Panc1 (cell line): ENCODE measurements around the gene TPRA1. TPM values are rescaled to one million over a fixed set of nuclear protein-coding genes. Genes with fewer than 3 reads are reported as not detected.
"Not testable (repeated sequence)": the region's sequence is repeated elsewhere in the genome, so short reads cannot be mapped to it uniquely, and the experiment has no call there.

Source experiments
- ATAC-seq: fragments of 200-7000 bp; cut with Tn5 transposase; 2 replicates; pipeline ENCODE4 v1.9.1; 2020; ENCODE audit warnings: mild to moderate bottlenecking, moderate library complexity
- BruUV-seq: library from RNA; stranded (reverse); fragments of 400-500 nt; replicated peaks from 2 replicates; lab custom pipeline; 2021; lab: Mats Ljungman, UMichigan
- CTCF ChIA-PET: fragments of 300-600 bp; sonication (Branson Sonifier 250); formaldehyde crosslinking; loops from one replicate; lab custom pipeline; 2022; ENCODE audit warnings: antibody characterized with exemption; lab: Charles Lee
- POLR2A ChIA-PET: fragments of 300-600 bp; sonication (Branson Sonifier 250); formaldehyde crosslinking; loops from one replicate; lab custom pipeline; 2022; ENCODE audit warnings: antibody characterized with exemption; lab: Charles Lee
- DNase-seq: peaks from one replicate; pipeline ENCODE4 v3.0.0-alpha.2; 2010; ENCODE audit warnings: low read depth, low spot score
- H3K27ac ChIP-seq: 2 replicates; pipeline ENCODE4 v1.5.1; 2011; ENCODE audit warnings: mild to moderate bottlenecking, low read length, inconsistent platforms
- H3K27me3 ChIP-seq: fragments of 200-500 bp; sonication (Bioruptor generic); 2 replicates; pipeline ENCODE4 v1.6.0; 2014; ENCODE audit warnings: low read length, inconsistent platforms; ENCODE audit not compliant: control insufficient read depth, insufficient read depth
- H3K36me3 ChIP-seq: fragments of 200-500 bp; sonication (Bioruptor generic); 2 replicates; pipeline ENCODE4 v1.5.1; 2014; ENCODE audit warnings: inconsistent platforms, mild to moderate bottlenecking, low read length, moderate library complexity; ENCODE audit not compliant: control insufficient read depth, insufficient read depth
- H3K4me1 ChIP-seq: 2 replicates; pipeline ENCODE4 v1.5.1; 2011; ENCODE audit warnings: inconsistent platforms, mild to moderate bottlenecking, low read length, moderate library complexity; ENCODE audit not compliant: control insufficient read depth, insufficient read depth
- H3K4me3 ChIP-seq, 2 experiments: 2 replicates each; pipeline ENCODE4 v1.5.1; 2011 to 2012; ENCODE audit warnings: low read depth in 2 of 2, low read length in 2 of 2, mild to moderate bottlenecking in 2 of 2, inconsistent platforms in 1 of 2, moderate library complexity in 1 of 2
- H3K9me3 ChIP-seq: fragments of 200-500 bp; sonication (Bioruptor generic); 2 replicates; pipeline ENCODE4 v1.5.1; 2014; ENCODE audit warnings: low read depth, mild to moderate bottlenecking, inconsistent platforms, low read length, moderate library complexity; ENCODE audit not compliant: control insufficient read depth, insufficient read depth
- TCF7L2 ChIP-seq: IDR thresholded peaks from 2 replicates; pipeline ENCODE4 v1.6.1; 2011; ENCODE audit warnings: mild to moderate bottlenecking, low read depth, low read length, inconsistent platforms
- in situ Hi-C: cut with HindIII; loops from 2 replicates; pipeline ENCODE4 v1.10.0; 2016; ENCODE audit warnings: low sequenced_read_pairs, low pct_unique_long_range_greater_than_20kb
- intact Hi-C: fragments of 100-400 bp; cut with micrococcal nuclease; formaldehyde crosslinking; loops from one replicate; pipeline ENCODE4 v1.10.0; 2022; ENCODE audit not compliant: unreplicated experiment
- total RNA-seq: library from RNA; stranded (reverse); gene quantifications from one replicate; pipeline ENCODE4 v1.2.1, GENCODE V29; 2021; ENCODE audit not compliant: unreplicated experiment
- TF ChIP-seq, protein P1 (sequence below), 2 experiments: IDR thresholded peaks; 2 replicates each; pipeline ENCODE4 v1.6.1; 2011 to 2012; ENCODE audit warnings: low read depth in 2 of 2, control low read depth in 1 of 2, low read length in 1 of 2, mild to moderate bottlenecking in 1 of 2, moderate library complexity in 1 of 2; ENCODE audit not compliant: insufficient read depth in 1 of 2

TPRA1 gene
- total RNA-seq, 1 experiment from 2014 or later = 42.6 TPM

DNA sequence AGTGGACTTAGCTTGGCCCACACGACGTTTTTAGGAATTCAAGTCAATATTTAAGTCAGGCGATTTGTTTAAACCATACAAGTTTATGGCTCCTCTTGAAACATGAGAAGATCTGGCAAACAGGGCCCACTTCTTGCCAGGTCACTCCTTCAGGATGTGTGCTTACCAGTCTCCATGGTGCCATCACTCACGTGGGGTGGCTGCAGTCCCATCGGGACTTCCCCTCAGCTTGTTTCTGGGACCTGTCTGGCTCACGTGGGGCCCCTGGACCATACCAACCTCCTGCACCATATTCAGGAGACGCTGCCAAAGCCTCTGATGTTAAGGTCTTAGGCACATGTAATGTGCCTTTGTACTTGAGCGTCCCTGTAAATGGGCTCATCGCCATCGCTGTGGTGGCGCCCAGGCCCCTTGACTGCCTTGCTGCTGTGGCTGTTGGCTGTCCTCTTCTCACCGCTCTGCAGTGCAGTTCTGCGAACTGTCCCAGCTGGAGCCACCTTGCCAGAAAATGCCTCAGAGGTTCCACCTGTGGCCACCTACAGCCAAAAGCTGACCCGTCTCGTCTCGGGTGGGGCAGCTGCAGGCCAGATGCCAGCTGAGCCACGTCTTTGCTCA, 16.6 kb upstream of the TPRA1 start:
- in situ Hi-C loops (no loop called here), intact Hi-C loops (no loop called here)
- no peaks in the 10 kb centered on the region for H3K9me3 ChIP-seq
- ChIA-PET POLR2A (no interaction called here), CTCF (interaction anchor here (0.8 kb wide), 1 partner anchor 32 kb away, joined by 4 read pairs; no protein-coding TSS in a partner anchor)
- no peak overlapping the region for H3K27ac ChIP-seq
- no peak for ATAC-seq
- H3K4me1 ChIP-seq = no peaks in the 10 kb centered on the region
- H3K27me3 ChIP-seq = no peaks in the 10 kb centered on the region
- BruUV-seq = no TSS peak
- no peak for TF ChIP-seq TCF7L2
- no peak overlapping the region for H3K4me3 ChIP-seq
- DNase-seq = no peak
- H3K36me3 ChIP-seq = peaks cover 11% of the 10 kb centered on the region

DNA sequence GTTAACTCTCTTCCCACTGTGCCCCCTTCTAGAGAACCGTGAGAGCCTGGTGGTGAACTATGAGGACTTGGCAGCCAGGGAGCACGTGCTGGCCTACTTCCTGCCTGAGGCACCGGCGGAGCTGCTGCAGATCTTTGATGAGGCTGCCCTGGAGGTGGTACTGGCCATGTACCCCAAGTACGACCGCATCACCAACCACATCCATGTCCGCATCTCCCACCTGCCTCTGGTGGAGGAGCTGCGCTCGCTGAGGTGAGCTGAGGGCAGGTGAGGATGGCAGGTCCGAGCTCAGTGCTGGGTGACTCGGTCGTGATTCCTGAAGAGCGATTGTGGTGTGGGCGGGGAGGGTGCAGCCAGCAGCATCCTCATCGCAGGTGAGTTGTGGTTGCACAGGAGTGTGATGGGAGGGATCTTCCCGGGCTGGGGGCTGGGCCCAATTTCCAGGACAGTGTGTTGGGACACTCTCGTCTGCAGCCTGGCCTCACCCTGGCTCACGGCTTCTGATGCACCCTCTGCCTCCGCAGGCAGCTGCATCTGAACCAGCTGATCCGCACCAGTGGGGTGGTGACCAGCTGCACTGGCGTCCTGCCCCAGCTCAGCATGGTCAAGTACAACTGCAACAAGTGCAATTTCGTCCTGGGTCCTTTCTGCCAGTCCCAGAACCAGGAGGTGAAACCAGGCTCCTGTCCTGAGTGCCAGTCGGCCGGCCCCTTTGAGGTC, 15.7 kb upstream of the TPRA1 start:
- Histone ChIP-seq H3K4me1 (no peaks in the 10 kb centered on the region), H3K27me3 (no peaks in the 10 kb centered on the region), H3K4me3 (no peak overlapping the region), H3K9me3 (no peaks in the 10 kb centered on the region), H3K27ac (no peak overlapping the region), H3K36me3 (peaks cover 11% of the 10 kb centered on the region)
- DNase-seq (no peak), ATAC-seq (no peak)
- in situ Hi-C loops (no loop called here), intact Hi-C loops (no loop called here)
- BruUV-seq = no TSS peak
- TF ChIP-seq, protein P1, sequence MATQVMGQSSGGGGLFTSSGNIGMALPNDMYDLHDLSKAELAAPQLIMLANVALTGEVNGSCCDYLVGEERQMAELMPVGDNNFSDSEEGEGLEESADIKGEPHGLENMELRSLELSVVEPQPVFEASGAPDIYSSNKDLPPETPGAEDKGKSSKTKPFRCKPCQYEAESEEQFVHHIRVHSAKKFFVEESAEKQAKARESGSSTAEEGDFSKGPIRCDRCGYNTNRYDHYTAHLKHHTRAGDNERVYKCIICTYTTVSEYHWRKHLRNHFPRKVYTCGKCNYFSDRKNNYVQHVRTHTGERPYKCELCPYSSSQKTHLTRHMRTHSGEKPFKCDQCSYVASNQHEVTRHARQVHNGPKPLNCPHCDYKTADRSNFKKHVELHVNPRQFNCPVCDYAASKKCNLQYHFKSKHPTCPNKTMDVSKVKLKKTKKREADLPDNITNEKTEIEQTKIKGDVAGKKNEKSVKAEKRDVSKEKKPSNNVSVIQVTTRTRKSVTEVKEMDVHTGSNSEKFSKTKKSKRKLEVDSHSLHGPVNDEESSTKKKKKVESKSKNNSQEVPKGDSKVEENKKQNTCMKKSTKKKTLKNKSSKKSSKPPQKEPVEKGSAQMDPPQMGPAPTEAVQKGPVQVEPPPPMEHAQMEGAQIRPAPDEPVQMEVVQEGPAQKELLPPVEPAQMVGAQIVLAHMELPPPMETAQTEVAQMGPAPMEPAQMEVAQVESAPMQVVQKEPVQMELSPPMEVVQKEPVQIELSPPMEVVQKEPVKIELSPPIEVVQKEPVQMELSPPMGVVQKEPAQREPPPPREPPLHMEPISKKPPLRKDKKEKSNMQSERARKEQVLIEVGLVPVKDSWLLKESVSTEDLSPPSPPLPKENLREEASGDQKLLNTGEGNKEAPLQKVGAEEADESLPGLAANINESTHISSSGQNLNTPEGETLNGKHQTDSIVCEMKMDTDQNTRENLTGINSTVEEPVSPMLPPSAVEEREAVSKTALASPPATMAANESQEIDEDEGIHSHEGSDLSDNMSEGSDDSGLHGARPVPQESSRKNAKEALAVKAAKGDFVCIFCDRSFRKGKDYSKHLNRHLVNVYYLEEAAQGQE (IDR thresholded peaks at IDR 0.05; ENCODE audit: insufficient read depth in 1 of 2, low read depth in 2 of 2, low read length in 1 of 2) = no peak
- ChIA-PET POLR2A (no interaction called here), CTCF (no interaction called here)

GRCh38 chr3:127605547-127605946, 15.0 kb upstream of the TPRA1 start:
- H3K27ac ChIP-seq, H3K4me1 ChIP-seq, H3K4me3 ChIP-seq, POLR2A ChIA-PET, CTCF ChIA-PET, H3K9me3 ChIP-seq, DNase-seq, intact Hi-C loops, in situ Hi-C loops, BruUV-seq, H3K36me3 ChIP-seq, H3K27me3 ChIP-seq, ATAC-seq: not testable (repeated sequence)
